ENCODE data around the gene PRICKLE1.

DNA sequence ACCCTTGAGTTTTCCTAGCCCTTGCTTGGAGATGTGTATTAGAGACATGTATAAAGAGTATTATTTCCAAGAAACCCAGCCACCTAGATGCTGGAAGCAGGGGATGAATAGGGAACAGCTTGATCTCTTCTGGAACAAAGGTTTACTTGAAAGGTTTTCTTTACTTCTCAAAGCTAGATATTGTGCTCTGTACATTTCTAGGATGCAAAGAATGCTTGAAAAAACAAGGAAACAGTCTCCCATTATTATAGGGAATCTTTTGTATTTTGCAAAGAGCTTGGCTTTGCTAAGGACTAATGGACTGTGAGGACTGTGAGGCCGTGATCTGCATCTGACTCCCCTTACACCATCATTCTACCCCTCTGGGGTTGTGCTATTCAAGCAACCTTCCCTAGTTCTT lies 77.9 kb downstream of the PRICKLE1 start:
- TF ChIP-seq, protein P1, sequence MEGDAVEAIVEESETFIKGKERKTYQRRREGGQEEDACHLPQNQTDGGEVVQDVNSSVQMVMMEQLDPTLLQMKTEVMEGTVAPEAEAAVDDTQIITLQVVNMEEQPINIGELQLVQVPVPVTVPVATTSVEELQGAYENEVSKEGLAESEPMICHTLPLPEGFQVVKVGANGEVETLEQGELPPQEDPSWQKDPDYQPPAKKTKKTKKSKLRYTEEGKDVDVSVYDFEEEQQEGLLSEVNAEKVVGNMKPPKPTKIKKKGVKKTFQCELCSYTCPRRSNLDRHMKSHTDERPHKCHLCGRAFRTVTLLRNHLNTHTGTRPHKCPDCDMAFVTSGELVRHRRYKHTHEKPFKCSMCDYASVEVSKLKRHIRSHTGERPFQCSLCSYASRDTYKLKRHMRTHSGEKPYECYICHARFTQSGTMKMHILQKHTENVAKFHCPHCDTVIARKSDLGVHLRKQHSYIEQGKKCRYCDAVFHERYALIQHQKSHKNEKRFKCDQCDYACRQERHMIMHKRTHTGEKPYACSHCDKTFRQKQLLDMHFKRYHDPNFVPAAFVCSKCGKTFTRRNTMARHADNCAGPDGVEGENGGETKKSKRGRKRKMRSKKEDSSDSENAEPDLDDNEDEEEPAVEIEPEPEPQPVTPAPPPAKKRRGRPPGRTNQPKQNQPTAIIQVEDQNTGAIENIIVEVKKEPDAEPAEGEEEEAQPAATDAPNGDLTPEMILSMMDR (IDR thresholded peaks at IDR 0.05) = no peak
- no peak for TF ChIP-seq POLR2A (IDR thresholded peaks at IDR 0.05)
